ENCODE data around the gene CCNI.

GRCh38 chr4:77043507-77044136, 32.2 kb downstream of the CCNI start:
- TF ChIP-seq TOX (CRISPR knock-in tag; IDR thresholded peaks at IDR 0.05; ENCODE audit: borderline replicate concordance) (no peak), ZC3H10 (CRISPR knock-in tag; IDR thresholded peaks at IDR 0.05) (no peak)

Measured in SK-N-SH treated with all-trans-retinoic acid at 6 μM for 48 hours (cell line).